Gastrocnemius medialis (tissue), 4 donors: ENCODE data around the gene BARX1.

Source experiments
- CTCF ChIP-seq, 5 experiments: fragments of 450-650 bp in 3 of 5; fragments of 200-600 bp in 2 of 5; sonication (generic) in 2 of 5; IDR thresholded peaks in 4 of 5; conservative IDR thresholded peaks in 1 of 5; 1 replicate in 4 of 5; 2 replicates in 1 of 5; pipeline ENCODE4 v1.5.1; 2016 to 2019; ENCODE audit warnings: antibody characterized with exemption in 5 of 5, mild to moderate bottlenecking in 3 of 5, moderate library complexity in 3 of 5
- POLR2A ChIP-seq, 2 donors: fragments of 450-650 bp; IDR thresholded peaks; one replicate each; pipeline ENCODE4 v1.6.1; 2017; ENCODE audit warnings: antibody characterized with exemption in 2 of 2, mild to moderate bottlenecking in 2 of 2, moderate library complexity in 2 of 2

- TF ChIP-seq POLR2A (IDR thresholded peaks at IDR 0.05) (no peak), CTCF (IDR thresholded peaks at IDR 0.05 in 4 of 5, conservative IDR thresholded peaks at IDR 0.05 in 1 of 5) (no peak)
Measured at GRCh38 chr9:93909242-93909616, 45.9 kb downstream of the BARX1 start.
